Nephron (organoid): ENCODE measurements around the gene ZNF714.

Source experiments
- H3K27ac Mint-ChIP-seq, 3 experiments: 2 replicates each; pipeline ENCODE4 v1.8.0; 2020; ENCODE audit warnings: mixed read lengths in 3 of 3, mild to moderate bottlenecking in 2 of 3, moderate library complexity in 1 of 3
- H3K27me3 Mint-ChIP-seq: 2 replicates; pipeline ENCODE4 v1.8.0; 2021; ENCODE audit warnings: low read depth, mild to moderate bottlenecking, moderate library complexity, mixed read lengths
- H3K36me3 Mint-ChIP-seq: 2 replicates; pipeline ENCODE4 v1.8.0; 2020; ENCODE audit warnings: low read depth, mixed read lengths
- H3K4me1 Mint-ChIP-seq: 2 replicates; pipeline ENCODE4 v1.8.0; 2020; ENCODE audit warnings: mixed read lengths
- H3K4me3 Mint-ChIP-seq, 3 experiments: 2 replicates each; pipeline ENCODE4 v1.8.0; 2020; ENCODE audit warnings: mild to moderate bottlenecking in 3 of 3, mixed read lengths in 3 of 3, moderate library complexity in 2 of 3
- H3K9me3 Mint-ChIP-seq: 2 replicates; pipeline ENCODE4 v1.8.0; 2020; ENCODE audit warnings: mixed read lengths
- TF ChIP-seq, protein P1 (sequence below), 3 experiments: fragments of 200-600 bp; sonication (generic); IDR thresholded peaks; one replicate each; pipeline ENCODE4 v1.5.0; 2021; ENCODE audit warnings: antibody characterized with exemption in 3 of 3; ENCODE audit not compliant: unreplicated experiment in 3 of 3

Gene ZNF714

DNA sequence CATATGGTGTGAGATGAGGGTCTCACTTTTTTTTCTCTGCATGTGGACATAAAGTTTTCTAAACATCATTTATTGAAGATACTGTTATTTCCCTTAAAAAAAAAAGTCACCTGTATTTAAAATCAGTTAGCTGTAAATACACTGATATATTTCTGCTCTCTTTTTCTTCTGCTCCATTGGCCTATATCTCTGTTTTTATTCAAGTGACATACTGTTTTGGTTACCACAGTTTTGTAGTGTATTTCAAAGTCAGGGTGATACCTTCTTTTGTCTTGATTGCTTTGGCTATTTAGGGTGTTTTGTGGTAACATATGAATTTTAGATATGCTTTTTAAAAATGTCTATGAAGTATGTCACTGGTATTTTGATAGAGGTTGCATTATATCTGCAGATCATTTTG lies 44.1 kb downstream of the ZNF714 start:
- H3K36me3 Mint-ChIP-seq = peaks cover 41% of the 10 kb centered on the region
- H3K27ac Mint-ChIP-seq = no peak overlapping the region
- no peaks in the 10 kb centered on the region for H3K4me1 Mint-ChIP-seq
- peaks cover 8% of the 10 kb centered on the region for H3K9me3 Mint-ChIP-seq
- H3K4me3 Mint-ChIP-seq = no peak overlapping the region
- TF ChIP-seq, protein P1, sequence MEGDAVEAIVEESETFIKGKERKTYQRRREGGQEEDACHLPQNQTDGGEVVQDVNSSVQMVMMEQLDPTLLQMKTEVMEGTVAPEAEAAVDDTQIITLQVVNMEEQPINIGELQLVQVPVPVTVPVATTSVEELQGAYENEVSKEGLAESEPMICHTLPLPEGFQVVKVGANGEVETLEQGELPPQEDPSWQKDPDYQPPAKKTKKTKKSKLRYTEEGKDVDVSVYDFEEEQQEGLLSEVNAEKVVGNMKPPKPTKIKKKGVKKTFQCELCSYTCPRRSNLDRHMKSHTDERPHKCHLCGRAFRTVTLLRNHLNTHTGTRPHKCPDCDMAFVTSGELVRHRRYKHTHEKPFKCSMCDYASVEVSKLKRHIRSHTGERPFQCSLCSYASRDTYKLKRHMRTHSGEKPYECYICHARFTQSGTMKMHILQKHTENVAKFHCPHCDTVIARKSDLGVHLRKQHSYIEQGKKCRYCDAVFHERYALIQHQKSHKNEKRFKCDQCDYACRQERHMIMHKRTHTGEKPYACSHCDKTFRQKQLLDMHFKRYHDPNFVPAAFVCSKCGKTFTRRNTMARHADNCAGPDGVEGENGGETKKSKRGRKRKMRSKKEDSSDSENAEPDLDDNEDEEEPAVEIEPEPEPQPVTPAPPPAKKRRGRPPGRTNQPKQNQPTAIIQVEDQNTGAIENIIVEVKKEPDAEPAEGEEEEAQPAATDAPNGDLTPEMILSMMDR (IDR thresholded peaks at IDR 0.05; ENCODE audit: unreplicated experiment in 3 of 3) = no peak
- no peaks in the 10 kb centered on the region for H3K27me3 Mint-ChIP-seq

DNA sequence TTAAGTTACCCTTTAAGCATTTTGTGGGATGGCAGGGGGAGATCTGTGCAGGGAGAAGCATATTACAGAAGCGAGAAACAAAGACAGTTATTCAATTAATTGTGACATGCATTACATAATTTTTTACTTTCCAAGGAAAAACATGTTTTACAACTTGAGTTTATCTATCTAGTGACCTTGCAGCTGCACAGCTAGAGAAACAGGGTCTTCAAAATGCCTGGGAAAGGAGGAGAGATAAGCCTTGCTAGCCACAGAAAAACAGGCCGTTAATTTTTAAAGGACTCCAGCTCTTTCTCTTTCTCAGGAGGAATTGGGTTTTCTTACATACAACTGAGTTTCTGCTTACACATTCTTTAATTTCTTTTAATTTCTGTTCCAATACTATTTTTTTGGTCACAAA lies 45.0 kb downstream of the ZNF714 start:
- H3K36me3 Mint-ChIP-seq = peaks cover 34% of the 10 kb centered on the region
- H3K9me3 Mint-ChIP-seq = peaks cover 8% of the 10 kb centered on the region
- H3K4me3 Mint-ChIP-seq = no peak overlapping the region
- H3K27ac Mint-ChIP-seq = peak overlapping the region; percentile 24 to 75 (median 68)
- H3K4me1 Mint-ChIP-seq = no peaks in the 10 kb centered on the region
- TF ChIP-seq, protein P1 (IDR thresholded peaks at IDR 0.05; ENCODE audit: unreplicated experiment in 3 of 3) = no peak
- H3K27me3 Mint-ChIP-seq = no peaks in the 10 kb centered on the region

DNA sequence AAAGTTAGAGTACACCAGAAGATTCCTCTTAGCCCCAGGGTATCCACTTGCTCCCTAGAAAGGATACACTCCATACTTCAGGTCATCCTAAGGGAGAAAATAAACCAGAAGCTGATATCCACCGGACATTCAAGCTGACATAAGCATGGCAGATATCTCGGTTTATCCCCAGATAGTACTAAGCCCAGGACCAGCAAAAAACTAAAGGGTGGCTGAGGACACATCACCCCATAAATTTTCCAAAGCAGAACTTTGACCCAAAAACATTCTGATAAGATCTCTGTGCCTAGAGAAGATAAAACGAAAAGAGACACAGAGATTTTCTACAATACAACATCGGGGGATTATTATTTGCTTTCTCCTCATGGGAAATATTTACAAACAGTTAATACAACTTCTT lies 45.9 kb downstream of the ZNF714 start:
- Mint-ChIP-seq H3K27ac (peak overlapping the region in 1 of 3 experiments; percentile 77), H3K36me3 (peaks cover 25% of the 10 kb centered on the region), H3K4me1 (no peaks in the 10 kb centered on the region), H3K27me3 (no peaks in the 10 kb centered on the region), H3K9me3 (peaks cover 8% of the 10 kb centered on the region), H3K4me3 (no peak overlapping the region)
- TF ChIP-seq, protein P1 (IDR thresholded peaks at IDR 0.05; ENCODE audit: unreplicated experiment in 3 of 3) = no peak

DNA sequence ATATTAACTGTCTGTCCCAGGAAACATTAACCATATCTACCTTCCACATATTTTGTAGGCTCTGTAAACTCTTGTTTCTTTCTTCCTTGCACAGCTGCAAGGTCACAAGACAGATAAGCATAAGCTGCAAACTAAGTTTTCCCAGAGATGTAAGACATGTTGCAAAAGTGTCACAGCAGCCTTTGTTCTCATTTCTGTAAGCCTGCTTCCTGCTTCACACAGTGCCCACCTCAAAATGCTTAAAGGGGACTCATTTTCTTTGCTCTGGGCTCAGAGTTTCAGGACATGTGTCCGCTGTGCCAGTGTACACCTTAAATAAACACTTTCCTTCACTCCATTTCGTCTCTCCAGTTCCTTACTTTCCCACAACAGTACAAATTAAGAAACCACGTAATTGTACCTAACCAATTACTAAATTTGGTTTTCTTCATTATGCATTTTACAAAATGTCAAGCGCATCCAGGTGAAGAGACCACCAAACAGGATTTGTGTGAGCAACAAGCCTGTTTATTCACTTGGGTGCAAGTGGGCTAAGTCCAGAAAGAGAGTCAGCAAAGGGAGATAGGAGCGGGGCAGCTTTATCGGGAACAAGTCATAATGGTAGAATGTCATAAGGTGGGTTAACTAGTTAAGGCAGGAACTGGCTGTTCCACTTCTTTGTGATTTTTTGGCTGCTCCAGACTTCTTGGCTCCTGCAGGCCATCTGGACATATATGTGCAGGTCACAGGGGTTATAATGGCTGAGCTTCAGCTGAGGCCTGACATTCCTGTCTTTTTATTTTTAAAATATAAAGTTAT lies 47.1 kb downstream of the ZNF714 start:
- TF ChIP-seq, protein P1 (IDR thresholded peaks at IDR 0.05; ENCODE audit: unreplicated experiment in 3 of 3) = no peak
- no peaks in the 10 kb centered on the region for H3K4me1 Mint-ChIP-seq
- no peak overlapping the region for H3K4me3 Mint-ChIP-seq
- peaks cover 10% of the 10 kb centered on the region for H3K9me3 Mint-ChIP-seq
- no peaks in the 10 kb centered on the region for H3K27me3 Mint-ChIP-seq
- peaks cover 22% of the 10 kb centered on the region for H3K36me3 Mint-ChIP-seq
- peak overlapping the region; percentile 1 to 77 (median 57) for H3K27ac Mint-ChIP-seq

DNA sequence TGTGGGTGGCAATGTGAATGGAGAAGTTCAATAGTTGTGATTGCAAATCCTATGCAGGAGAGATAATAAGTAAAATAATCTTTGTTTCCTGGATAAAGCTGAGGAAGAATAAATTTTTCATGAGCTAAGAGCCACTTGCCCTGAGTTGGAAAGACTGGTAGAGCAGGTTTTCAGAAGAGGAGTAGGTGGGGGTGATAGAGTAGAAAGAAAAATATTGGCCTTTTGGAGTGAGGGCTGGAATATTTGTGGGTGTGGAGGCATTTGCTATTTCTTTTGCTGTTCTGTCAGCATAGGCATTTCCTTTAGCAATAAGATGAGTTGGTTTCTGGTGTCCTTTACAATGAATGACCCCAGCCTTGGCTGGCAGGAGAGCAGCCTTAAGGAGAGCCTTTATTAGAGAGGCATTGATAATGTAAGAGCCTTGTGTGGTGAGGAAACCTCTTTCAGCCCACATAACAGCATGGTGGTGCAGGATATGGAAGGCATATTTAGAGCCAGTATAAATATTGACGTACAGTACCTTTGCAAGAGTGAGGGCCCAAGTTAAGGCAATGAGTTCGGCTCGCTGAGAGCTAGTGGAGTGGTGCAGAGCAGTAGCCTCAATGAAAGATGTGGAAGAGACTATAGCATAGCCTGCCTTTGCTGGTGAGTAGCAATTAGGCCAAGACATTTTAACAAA lies 48.2 kb downstream of the ZNF714 start:
- H3K4me3 Mint-ChIP-seq = no peak overlapping the region
- H3K4me1 Mint-ChIP-seq = no peaks in the 10 kb centered on the region
- peaks cover 3% of the 10 kb centered on the region for H3K27me3 Mint-ChIP-seq
- H3K27ac Mint-ChIP-seq = peak overlapping the region; percentile 41 to 92 (median 53)
- peaks cover 10% of the 10 kb centered on the region for H3K9me3 Mint-ChIP-seq
- TF ChIP-seq, protein P1 (IDR thresholded peaks at IDR 0.05; ENCODE audit: unreplicated experiment in 3 of 3) = no peak
- H3K36me3 Mint-ChIP-seq = peaks cover 16% of the 10 kb centered on the region
